GM19099 (cell line): Measurements from ENCODE around the gene KHDRBS2.

ENCODE experiments used
- POLR2A ChIP-seq: IDR thresholded peaks from 3 replicates; pipeline ENCODE4 v1.6.1; 2011; ENCODE audit warnings: low read depth; ENCODE audit not compliant: insufficient read length; ENCODE audit errors: extremely low read depth

Gene KHDRBS2

DNA sequence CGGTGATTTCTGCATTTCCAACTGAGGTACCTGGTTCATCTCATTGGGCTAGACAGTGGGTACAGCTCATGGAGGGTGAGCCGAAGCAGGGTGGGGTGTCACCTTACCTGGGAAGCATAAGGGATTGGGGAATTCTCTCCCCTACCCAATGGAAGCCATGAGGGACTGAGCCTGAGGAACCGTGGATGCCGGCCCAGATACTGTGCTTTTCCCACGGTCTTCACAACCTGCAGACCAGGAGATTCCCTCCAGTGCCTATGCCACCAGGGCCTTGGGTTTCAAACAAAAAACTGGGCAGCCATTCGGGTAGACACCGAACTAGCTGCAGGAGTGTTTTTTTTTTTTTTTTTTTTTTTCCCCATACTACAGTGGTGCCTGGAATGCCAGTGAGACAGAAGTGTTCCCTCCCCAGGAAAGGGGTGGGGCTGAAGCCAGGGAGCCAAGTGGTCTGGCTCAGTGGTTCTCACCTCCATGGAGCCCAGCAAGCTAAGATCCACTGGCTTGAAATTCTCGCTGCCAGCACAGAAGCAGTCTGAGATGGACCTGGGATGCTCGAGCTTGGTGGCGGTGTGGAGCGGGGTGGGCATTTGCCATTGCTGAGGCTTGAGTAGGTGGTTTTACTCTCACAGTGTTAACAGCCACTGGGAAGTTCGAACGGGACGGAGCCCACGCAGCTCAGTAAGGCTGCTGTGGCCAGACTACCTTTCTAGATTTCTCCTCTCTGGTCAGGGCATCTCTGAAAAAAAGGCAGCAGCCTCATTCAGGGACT, 416.2 kb downstream of the KHDRBS2 start:
- no peak for TF ChIP-seq POLR2A

DNA sequence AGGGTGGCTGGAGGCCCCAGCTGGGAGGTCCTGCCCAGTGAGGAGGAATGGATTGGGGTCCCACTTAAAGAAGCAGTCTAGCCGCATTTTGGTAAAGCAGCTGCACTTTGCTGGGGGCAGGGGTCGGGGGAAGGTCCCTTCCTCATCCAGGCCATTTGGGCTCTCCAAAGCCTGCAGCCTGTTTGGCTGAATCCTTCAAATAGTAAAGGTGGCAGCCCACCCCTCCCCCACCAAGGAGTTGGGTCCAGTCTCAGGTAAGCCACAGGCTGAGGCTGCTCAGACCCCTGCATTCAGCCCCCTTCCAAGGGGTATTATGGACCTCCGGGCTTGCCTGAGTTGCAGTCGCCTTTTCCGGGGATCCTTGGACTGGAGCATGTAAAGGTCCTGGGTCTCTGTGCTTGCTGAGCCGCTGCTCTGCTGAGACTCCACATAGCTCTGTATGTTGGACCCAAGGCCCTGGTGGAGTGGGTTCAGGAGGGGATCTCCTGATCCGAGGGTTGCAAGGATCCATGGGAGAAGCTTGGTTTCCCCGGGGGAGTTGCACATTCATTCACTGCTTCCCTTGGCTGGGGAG, 417.4 kb downstream of the KHDRBS2 start:
- TF ChIP-seq POLR2A, result no peak

DNA sequence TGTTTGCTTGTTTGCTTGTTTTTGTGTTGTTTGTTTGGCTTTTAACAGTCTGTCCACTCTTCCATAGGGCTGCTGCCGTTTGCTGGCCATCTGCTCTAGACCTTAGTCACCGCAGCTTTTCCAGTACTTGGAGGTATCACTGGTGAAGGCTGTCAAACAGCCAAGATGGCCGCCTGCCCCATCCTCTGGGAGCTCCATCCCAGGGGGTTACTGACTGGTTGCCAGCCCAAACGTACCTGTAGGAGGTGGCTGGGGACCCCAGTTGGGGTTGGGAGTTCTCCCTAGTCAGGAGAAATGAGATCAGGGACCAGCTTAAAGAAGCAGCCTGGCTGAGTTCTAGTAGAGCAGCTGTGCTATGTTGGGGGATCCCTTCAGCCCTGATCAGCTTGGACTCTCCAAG, 418.4 kb downstream of the KHDRBS2 start:
- TF ChIP-seq POLR2A, result no peak

DNA sequence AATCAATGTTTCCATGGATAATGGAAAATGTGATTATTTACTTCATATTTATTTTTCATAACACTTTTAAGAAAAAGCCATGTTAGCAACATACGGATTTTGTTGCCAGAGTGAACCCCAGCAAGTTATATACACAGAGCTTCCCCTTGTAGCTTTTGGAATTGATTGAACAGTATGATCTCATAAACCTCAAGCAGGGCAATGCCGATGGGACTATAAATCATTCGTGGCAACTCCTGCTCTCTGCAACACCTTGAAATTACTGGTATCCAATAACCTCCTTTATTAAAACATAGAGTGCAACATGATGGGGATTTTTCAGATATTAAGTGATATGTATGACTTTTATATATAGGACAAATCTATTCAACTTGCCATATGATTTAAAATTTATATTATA, 428.5 kb downstream of the KHDRBS2 start:
- no peak for TF ChIP-seq POLR2A

DNA sequence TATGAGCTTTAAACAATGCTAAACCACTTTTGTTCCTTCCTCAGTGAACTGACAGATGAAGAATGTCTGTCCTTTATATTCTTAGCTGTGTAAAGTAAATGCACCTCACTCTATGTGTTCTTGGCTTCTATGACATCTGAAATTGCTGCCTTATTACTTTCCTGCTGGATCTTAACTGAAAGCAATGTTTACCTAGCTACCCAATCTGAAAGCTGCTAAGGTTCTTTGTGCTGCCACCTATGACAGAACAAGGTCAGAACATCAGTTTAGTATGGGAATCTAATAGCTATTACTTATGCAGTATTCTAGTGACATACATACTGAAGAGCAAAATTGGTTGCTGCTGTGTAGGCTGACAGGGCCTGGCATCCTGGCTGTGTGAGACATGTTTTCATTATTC, 444.1 kb downstream of the KHDRBS2 start:
- no peak for TF ChIP-seq POLR2A

DNA sequence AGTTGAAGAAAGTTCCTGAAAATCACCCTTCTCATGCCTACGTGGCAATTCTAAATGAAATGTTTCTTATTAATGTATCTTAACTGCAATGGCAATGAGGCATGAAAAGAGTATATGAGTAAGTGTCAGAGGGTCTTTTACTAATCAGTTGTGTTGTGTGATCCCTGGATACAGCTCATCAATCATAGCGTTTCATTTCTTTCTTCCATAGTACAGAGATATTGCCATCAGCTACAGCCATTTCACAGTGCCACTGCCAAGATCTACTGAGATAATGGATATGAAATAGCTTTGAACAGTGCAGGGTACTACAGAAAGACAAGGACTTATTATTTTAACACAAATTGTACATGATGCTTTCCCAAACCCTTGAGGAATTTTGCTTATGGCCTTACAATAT, 450.8 kb downstream of the KHDRBS2 start:
- TF ChIP-seq POLR2A, result no peak

DNA sequence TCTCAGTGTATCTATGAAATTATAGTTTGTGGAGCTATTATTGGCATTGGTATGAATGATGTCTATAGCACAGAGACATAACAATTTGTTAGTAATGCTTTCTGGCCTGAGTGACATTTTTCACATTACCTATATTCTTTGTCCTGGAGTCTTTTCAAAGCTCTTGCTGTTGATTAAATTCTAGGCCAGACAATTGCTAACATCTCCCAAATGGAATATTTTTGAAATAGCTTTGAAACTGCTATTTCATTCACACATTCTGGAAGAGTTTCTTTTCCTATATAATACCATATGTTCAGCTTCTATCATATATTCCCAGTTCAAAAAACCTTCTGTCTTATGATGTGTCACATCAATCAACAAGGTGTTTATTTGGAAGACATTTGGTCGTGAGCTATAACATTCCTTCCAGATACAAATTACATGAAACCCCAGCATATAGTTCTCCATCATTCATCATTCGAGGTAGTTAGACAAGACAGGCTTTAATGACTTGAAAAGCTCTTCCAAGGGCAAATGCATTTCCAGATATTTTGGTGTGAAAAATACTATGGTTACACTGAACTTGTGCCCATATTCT, 452.8 kb downstream of the KHDRBS2 start:
- TF ChIP-seq POLR2A, result no peak

DNA sequence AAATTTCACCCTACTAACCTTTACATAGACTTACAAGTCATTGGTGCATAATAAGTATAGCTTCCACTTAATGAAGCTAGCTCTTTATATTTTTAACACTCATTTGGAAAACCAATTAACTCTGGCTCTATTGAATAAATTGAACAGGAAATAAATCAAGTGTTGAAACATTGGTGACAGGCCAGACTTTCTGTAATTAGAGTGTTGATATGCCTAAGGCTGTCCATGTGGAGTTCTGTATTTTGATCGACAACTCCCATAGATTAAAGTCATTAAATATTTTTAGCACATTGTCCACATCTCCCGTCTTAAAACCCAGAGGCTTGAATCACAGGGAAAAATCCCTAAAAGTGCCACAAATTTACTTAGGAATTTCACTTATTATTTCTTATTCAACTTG, 468.3 kb downstream of the KHDRBS2 start:
- no peak for TF ChIP-seq POLR2A

DNA sequence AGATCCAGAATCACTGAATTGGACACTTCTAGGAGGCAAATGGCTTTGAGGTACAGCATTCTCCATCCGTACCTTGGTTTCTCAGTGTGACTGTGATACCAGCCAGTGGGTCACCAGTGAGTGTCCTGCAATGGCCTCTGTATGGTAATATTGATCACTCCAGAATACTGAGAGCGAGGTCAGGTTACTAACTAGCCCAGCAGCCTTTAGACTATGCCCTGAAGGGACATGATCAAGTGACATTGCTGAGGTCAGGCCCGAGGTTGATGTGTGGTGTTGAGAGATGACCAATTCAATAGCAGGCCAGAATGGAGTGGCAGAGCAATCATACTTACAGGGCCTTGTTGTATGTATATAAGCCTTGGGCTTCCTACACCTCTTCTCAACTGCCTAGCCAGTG, 476.0 kb downstream of the KHDRBS2 start:
- no peak for TF ChIP-seq POLR2A

DNA sequence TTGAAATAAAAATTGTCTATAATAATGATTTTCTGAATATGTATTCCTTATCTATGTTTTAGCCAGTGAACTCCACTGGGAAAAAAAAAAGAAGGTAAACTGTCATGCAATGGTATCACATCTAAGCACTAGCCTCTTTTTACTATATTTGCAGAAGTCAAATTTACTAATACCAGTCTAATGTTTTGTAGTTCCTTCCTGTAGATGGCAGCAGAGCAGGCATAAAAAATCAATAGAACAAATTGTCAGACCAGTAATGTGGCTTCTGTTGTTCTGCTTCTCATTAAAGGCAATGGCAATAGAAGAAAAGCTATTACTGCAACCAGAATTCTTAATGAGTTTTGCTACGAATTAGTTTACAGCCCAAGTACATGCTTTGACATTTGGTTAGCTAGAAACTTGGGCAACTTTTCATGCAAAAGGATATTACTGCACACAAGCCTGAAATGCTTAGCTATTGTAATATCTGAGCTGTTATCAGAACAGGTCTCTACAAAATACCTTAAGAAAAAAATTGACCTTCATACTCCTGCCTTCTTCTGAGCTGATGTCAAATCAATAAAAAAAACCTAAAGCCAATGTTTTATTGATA, 476.9 kb downstream of the KHDRBS2 start:
- no peak for TF ChIP-seq POLR2A

DNA sequence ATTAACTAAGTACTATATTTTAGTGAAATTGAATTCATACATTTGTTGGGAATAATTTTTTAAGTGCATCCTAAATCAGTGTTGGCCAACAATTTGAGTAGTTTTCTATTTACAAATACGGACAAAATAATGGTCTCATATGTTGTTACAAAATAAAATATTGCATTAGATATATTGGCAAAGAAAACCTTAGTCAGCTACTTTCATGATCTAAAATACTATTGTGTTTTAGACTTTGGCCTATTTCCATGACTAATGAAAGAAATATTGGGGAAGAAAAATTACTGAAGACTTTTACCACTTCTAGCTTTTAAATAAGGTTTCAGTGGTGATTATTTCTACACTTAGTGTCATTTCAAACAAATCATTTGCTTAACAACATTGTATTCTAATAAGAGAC, 498.0 kb downstream of the KHDRBS2 start:
- no peak for TF ChIP-seq POLR2A

DNA sequence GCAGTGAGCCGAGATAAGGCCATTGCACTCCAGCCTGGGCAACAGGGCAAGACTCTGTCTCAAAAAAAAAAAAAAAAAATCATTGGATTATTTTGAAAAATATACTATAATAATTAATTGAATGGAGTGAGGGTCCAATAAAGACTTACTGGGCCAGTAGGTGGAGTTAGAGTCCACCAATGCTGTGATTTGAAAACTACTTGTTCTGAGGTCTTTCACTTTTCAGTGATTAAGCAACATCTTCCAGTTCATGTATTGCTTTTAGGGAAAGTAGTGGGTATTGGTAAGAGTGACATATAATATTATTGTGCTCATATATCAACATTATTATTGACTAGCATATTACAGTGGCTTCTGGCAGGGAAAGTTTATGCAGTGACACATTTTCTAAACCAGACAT, 530.3 kb downstream of the KHDRBS2 start:
- no peak for TF ChIP-seq POLR2A

DNA sequence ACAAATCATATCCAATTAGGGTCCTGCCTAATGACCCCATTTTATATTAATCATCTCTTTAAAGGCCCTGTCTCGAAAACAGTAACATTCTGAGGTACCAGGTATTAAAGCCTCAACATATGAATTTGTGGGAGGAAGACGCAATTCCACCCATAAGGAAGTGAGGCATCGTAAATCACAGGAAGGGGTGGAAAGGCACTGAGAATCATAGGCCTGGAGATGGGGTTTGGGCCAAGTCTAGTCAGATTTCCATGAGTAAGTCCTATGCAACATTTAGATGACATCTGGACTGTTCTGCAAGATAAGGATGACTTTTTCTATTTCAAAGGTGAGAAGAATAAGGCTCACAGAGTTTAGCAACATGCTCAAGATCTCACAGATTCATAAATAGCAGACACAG, 534.0 kb downstream of the KHDRBS2 start:
- no peak for TF ChIP-seq POLR2A

DNA sequence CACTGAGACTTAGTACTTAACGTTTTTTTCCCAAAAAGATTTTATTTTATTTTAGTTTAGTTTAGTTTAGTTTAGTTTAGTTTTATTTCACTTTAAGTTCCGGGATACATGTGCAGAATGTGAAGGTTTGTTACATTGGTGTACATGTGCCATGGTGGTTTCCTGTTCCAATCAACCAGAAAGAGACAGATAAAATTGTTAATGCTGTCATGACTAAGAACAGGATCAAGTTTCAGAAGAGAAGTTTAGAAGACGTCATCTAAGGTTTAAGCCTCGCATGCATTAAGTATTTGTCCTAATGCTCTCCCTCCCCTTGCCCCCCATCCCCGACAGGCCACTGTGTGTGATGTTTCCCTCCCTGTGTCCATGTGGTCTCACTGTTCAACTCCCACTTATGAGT, 540.0 kb downstream of the KHDRBS2 start:
- TF ChIP-seq POLR2A, result no peak

DNA sequence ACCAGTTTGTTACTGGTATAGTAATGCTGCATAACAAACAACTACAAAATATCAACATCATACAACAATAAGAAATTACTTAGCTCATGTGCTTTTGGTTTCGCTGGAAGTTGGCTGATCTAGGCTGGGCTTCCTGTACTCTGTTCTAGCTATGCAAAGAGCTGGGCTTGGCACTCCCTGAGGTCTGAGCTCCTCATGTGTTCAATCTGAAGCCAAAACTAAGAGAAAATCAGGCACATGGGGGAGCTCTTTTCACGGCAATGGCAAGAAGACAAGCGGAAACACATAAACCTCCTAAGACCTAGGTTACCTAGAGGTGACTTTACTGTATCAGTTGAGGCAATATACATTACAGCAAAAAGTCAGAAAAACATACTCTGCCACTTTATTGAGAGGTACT, 574.2 kb downstream of the KHDRBS2 start:
- TF ChIP-seq POLR2A, result no peak

DNA sequence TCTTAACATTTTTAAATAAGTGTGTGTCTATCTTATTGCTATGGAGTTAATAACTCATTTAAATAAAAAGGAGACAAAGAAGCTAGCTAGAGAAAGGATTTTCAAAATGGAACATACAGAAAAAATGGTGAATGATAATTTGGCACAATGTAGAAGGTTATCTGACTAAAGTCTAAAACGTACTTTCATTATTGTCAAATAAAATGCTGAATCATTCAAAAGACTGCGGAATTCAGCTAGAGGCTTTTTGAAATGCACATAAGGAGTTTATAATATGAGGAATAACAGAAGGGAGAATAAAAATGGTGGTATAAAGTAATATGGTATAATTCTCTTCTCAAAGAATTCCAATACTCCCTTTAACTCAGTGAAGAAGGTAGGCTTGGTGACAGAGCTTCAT, 597.9 kb downstream of the KHDRBS2 start:
- no peak for TF ChIP-seq POLR2A
